ENCODE measurements around the gene EPHA1.

DNA sequence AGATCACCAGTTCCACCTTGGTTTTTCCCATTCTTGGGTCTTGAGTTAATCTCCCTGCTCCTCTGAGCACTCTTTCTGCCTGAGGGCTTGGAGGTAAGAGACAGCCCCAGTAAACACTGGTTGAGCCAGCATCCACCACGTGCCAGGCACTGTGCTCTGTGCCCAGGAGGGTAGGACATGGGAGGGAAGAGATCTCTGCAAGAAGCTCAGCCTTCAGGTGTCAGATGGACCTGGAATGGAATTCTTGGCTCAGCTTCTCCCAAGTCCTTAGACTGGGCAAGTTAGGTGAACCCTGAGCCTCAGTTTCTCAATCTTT is 25.1 kb downstream of the EPHA1 start:
- TF ChIP-seq, protein P1, sequence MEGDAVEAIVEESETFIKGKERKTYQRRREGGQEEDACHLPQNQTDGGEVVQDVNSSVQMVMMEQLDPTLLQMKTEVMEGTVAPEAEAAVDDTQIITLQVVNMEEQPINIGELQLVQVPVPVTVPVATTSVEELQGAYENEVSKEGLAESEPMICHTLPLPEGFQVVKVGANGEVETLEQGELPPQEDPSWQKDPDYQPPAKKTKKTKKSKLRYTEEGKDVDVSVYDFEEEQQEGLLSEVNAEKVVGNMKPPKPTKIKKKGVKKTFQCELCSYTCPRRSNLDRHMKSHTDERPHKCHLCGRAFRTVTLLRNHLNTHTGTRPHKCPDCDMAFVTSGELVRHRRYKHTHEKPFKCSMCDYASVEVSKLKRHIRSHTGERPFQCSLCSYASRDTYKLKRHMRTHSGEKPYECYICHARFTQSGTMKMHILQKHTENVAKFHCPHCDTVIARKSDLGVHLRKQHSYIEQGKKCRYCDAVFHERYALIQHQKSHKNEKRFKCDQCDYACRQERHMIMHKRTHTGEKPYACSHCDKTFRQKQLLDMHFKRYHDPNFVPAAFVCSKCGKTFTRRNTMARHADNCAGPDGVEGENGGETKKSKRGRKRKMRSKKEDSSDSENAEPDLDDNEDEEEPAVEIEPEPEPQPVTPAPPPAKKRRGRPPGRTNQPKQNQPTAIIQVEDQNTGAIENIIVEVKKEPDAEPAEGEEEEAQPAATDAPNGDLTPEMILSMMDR (IDR thresholded peaks at IDR 0.05; ENCODE audit: low read depth, low read length, missing input control): no peak
- TF ChIP-seq FOXA1 (IDR thresholded peaks at IDR 0.05): no peak
- TF ChIP-seq, protein P2, sequence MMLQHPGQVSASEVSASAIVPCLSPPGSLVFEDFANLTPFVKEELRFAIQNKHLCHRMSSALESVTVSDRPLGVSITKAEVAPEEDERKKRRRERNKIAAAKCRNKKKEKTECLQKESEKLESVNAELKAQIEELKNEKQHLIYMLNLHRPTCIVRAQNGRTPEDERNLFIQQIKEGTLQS (IDR thresholded peaks at IDR 0.05): no peak
- TF ChIP-seq, protein P3, sequence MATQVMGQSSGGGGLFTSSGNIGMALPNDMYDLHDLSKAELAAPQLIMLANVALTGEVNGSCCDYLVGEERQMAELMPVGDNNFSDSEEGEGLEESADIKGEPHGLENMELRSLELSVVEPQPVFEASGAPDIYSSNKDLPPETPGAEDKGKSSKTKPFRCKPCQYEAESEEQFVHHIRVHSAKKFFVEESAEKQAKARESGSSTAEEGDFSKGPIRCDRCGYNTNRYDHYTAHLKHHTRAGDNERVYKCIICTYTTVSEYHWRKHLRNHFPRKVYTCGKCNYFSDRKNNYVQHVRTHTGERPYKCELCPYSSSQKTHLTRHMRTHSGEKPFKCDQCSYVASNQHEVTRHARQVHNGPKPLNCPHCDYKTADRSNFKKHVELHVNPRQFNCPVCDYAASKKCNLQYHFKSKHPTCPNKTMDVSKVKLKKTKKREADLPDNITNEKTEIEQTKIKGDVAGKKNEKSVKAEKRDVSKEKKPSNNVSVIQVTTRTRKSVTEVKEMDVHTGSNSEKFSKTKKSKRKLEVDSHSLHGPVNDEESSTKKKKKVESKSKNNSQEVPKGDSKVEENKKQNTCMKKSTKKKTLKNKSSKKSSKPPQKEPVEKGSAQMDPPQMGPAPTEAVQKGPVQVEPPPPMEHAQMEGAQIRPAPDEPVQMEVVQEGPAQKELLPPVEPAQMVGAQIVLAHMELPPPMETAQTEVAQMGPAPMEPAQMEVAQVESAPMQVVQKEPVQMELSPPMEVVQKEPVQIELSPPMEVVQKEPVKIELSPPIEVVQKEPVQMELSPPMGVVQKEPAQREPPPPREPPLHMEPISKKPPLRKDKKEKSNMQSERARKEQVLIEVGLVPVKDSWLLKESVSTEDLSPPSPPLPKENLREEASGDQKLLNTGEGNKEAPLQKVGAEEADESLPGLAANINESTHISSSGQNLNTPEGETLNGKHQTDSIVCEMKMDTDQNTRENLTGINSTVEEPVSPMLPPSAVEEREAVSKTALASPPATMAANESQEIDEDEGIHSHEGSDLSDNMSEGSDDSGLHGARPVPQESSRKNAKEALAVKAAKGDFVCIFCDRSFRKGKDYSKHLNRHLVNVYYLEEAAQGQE (IDR thresholded peaks at IDR 0.05): no peak
- TF ChIP-seq SP1 (IDR thresholded peaks at IDR 0.05): no peak
